HG03354 (cell line): ENCODE measurements around the gene ERP27.

ENCODE experiments used
- ATAC-seq: cut with Tn5 transposase; IDR thresholded peaks from one replicate; pipeline ENCODE4 v1.9.1; 2021; ENCODE audit warnings: mild to moderate bottlenecking; ENCODE audit not compliant: unreplicated experiment, poor library complexity, severe bottlenecking

ERP27 gene

DNA sequence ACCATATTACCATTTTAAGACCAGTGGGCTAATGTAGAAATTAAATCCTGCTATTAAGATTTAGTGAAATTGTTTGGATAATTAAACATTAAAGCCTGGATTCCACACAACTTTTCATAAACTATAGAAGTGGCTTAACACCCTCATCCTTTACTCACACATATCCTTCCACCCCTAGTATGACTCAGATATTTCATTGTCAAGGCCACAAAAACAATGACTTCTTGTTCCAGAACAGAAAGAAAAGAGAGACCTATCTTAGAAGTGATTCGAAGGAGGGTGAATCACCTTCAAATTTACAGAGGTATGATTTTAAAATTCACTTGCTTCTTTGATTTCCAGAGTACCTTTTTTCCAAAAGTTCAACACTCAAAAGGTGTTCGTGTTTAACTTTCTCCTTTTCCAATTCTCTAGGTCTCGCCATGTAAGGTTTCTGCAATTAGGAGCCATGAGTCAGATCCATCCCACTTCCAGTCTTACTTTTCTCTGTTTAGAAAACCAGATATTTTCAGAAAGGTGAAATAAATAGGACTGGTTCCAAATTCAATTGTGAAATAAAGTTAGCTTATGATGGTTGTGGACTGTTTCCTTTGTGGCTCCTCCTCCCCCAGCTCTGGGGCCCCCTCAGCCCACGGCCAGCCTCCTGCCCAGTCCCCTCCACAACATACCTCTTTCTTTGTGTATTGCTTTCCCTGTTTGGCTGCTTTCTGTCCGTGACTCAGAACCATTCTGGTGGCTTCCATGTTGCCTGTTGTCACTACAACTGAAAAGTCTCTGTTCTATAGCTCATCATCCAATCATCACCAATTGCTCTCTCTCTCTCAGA lies 28.0 kb downstream of the ERP27 start:
- no peak for ATAC-seq

- no peak for ATAC-seq
Measured at GRCh38 chr12:14907953-14908352, 30.4 kb downstream of the ERP27 start.

DNA sequence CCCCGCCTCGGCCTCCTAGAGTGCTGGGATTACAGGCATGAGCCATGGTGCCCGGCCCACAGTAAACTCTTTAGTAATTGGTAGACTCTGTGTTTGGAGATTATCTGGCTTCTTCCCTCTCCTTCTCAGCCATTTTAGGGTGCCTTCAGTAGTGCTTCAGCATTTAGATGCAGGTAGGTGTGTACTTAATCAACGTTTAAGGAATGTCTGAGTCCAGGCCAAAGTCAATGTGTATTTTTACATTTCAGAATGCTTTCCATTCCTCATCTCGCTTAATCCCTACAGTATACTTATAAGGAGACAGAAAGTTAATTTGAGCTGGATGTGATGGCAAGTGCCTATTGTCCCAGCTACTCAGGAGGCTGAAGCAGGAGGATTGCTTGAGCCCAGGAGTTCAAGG lies 32.2 kb downstream of the ERP27 start:
- no peak for ATAC-seq

DNA sequence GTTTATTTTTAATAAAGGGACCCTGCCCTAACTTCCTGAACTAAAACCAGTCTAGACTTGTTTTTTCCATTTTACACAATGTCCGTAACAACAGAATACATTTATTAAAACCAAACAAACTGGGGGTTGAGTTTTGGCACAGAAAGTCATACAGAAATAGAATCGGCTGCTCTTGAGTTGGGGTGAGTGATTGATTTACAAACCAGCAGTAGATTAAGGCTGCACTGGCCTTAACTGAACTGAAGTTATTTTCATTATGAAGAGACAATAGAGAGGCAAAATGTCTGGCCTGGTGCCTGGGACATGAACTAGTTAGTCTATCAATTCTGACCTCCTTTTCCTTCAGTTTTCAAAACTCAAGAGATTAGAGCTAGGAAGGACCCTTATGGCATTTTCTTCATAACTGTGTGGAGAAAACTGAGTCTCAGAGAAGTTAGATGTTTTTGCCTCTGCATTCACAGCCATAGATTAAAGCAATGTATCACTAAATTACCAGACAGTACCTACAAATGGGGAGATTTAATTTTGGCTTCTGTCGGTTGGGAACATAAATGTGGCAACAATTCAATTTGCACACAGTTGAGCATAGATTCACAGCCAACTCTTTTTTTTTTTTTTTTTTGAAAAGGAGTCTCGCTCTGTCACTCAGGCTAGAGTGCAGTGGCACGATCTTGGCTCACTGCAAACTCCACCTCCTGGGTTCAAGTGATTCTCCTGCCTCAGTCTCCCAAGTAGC lies 32.9 kb downstream of the ERP27 start:
- ATAC-seq = no peak

DNA sequence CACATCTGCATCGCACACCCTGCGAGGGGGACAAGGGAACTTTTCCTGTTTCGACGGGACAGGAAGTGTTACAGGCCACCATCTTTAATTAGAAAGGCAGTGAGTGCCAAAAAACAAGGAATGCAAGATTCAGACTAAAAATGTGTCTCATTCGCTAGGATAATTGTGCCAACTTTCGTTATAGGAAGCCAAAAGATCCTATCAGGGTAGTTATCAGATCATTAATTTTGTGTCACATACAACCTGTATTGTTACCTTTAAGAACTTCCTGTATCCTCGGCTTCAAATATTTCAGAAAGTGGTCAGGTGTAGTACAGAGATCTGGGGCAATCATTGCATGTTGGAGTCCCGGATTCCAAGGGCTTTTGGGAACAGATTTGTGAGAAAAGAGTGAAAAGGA lies 33.5 kb downstream of the ERP27 start:
- ATAC-seq = no peak

GRCh38 chr12:14903386-14904098 lies 34.8 kb downstream of the ERP27 start:
- ATAC-seq = no peak

DNA sequence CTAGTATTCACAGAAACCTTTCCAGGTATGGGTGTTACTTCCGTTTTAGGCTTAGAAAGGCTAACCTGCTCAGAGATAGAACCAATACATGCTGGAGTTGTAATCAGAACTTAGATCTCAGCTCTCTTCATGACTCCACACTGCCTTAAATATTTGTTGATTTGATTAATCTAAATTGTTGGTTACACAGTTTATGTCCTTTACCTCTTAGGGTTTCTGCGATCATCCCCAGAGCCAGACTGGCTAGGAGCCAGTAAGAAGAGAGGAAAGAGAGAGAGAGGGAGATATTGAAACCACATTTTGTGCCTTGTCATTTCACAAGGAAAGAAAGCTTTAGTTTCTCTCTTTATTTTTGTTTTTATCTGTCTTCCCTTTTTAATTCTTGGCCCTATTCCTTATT lies 35.9 kb downstream of the ERP27 start:
- ATAC-seq = no peak

GRCh38 chr12:14901228-14901562 lies 37.1 kb downstream of the ERP27 start:
- no peak for ATAC-seq

DNA sequence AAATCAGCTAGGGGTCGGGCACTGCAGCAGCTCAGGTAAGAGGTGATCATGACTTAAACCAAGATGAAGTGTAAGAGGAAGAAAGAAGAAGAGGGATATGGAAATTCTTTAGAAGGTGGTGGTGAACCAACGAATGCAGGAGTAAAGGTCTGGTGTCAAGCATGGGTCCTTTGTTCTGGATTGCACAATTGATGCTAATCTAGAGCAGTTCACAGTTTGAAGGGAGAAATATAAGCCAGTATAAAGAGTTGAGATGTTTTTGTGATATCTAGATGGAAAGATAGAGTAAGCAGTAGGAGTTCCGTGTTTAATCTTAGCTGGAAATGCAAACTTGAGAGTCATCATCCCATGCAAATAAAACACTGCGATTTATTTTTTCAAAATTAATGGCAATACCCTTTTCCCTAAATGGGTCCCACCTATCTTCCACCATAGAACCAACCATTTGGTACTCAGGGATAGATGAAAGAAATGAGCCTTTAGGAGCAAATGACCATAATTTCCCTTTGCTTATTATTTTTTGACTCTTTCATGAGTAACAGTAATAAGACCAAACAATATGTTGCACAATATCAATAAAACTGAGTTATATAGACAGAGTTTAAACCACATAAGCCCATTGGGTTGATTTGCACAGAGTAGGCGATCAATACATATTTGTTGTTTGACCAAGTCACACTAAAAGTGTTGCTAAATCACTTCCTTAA lies 37.7 kb downstream of the ERP27 start:
- ATAC-seq = no peak

DNA sequence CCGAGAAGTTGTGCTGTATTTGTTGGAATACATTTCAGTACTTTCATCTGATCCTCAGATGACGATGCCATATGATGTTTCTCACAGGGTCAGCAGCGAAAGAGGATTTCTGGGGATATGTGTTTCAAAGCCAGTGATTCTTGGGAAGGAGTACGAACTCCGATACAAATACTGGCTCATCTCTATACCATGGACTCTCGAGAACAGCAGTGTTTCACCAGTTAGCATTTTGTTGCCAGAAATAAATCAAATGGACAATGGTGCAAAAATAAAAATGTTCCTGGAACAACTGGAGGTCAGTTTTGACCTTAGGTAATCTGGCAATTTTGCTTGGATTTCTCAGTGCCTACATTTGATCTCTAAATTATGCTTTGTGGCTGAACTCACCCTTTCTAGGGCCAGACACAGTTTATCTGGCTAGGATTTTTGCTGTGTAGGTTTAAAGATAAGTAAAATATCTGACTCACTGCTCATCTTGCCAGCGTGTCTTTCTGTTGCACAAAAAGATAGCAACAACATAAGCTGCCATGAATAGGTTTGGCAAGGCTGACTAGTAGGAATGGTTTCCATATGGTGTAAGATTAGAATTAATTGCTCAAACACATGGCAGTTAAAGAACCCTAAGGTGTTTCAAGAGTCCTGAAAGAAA lies 41.7 kb downstream of the ERP27 start:
- no peak for ATAC-seq

DNA sequence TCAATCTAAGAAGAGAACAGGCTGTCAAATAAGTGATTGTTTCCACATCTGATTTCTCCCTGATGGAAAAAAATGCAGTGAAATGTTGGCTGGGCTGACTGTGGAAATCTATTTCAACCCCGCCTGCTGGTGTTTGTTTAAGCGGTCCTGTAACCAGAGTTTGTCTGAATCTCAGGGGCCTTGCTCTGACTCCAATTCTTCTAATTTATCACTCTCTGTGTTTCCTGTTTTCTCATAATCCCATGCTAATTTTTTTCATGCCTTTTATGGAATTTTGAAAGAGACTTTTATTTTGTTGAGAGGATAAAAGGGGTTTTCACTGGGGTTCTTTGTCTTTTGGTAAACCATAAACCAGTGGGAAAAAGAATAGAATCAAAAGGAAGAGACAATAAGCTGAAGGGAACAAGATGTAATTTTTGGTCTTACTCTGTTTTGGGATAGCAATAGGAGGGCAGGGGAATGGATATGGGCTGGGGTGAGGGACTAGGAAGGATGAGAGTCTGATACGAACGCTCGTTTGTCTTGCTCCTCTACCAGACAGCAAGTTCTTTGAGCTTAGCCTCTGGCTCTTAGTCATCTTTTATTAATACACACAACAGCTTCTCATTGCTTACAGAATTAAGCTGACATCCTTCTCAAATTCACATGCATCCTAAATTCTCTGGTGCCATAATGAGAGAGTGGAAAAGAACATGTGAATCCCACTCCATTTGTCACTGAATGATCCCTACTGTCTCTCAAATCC lies 44.7 kb downstream of the ERP27 start:
- ATAC-seq = no peak

GRCh38 chr12:14892726-14893505 lies 45.4 kb downstream of the ERP27 start:
- no peak for ATAC-seq

DNA sequence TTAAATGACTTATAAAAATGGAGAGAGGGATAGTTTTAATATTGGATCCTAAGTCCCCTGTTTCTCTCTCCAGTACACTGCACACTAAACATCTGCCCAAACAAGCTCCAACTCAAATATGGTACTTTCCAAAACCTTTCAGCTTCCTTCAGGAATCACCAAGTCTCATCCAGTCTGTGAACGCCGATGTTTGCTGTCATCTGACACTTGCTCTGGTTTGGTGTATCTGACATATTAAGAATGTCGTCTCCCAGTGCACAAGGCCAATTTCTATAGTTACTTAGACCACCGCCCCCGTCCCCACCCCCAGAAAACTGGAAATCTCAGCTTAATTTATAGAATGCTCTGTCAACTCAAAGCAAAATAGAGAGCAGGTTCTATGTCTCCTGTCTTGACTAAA lies 47.6 kb downstream of the ERP27 start:
- no peak for ATAC-seq

DNA sequence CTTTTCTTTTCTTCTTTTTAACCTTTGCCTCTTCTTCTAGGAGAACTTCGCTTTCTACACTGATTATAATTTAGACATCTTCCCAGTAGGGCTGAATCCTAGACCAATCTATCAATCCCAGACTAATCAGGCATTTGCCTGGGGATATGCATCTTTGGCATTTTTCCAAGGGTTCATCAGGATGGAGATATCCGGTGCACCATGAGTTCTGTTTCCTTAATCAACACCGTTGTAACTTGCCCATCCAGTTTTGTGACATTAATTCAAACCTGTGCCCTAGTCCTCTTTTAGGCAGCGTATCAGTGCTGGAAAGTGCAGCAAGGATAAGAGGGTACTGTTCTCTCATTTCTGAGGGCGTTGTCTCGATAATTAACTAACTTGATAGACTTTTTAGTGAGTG lies 52.1 kb downstream of the ERP27 start:
- ATAC-seq = no peak

GRCh38 chr12:14885718-14886221 lies 52.6 kb downstream of the ERP27 start, which contains the start of gene MGP:
TSS of gene MGP (minus strand) at chr12:14885854. CDS start at chr12:14885791, 63 bp downstream.
- ATAC-seq = no peak

DNA sequence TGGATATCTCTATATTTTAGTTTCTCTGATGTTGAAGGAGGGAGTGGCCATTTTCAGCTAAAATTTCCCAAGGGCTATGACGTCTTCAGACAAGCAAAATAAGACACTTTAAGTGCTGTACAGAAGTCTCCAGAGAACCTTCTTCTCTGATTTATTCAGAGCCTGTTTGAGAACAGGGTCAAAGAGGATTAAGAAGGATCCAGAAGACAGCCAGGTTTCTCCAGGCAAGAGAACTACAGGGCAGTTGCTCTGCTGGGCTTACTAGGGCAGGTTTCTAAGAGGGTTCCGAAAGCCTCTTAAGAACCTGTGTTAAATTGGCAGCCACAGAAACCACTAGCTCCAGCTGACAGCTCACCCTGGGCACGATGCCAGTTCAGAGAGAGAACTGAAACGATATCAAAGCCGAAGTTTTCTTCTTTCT lies 53.9 kb downstream of the ERP27 start:
- peak; percentile 99 for ATAC-seq

GRCh38 chr12:14883686-14884085 lies 54.7 kb downstream of the ERP27 start:
- no peak for ATAC-seq

DNA sequence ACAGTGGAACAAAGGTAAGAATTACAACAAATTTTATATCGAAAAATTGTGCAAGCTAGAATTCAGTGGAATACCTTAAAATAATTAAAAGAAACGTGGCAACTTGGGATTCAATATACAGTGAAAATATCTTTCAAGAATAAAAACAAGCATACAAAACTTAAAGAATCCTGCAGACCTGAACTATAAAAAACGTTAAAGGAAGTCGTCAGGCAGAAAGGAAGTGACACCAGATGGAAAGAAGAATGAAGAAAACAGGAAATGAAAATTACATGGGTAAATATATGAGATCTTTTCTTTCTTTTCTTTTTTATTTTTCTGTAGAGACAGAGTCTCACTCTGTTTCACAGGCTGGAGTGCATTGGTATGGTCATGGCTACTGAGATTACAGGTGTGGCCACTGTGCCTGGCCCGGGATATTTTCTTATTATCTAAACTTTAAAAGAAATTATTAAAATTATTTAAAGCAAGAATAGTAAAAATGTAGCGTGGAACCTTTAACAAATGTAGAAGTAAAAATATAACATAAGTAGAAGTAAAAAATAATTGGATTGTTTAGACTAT lies 57.4 kb downstream of the ERP27 start:
- no peak for ATAC-seq
